Ramos (cell line): ENCODE data around the gene TIMM50.

Experiments
- in situ Hi-C: fragments of 300-500 bp; cut with MboI; formaldehyde crosslinking; loops from one replicate; pipeline ENCODE4 v1.14.3; 2022; ENCODE audit warnings: low sequenced_read_pairs; ENCODE audit not compliant: unreplicated experiment

TIMM50 gene

GRCh38 chr19:39518975-39519374 lies 38.3 kb downstream of the TIMM50 start:
- in situ Hi-C loops: no loop called here

- in situ Hi-C loops: no loop called here
Observed at GRCh38 chr19:39520541-39521484, 40.2 kb downstream of the TIMM50 start.

- in situ Hi-C loops: no loop called here
Observed at GRCh38 chr19:39524495-39524894, 43.9 kb downstream of the TIMM50 start.

GRCh38 chr19:39525205-39525604 lies 44.6 kb downstream of the TIMM50 start:
- in situ Hi-C loops: loop anchor here (25.0 kb wide), 1 partner anchor 313 kb away; the partner anchor contains the start of gene SYCN

- in situ Hi-C loops: loop anchor here (10.0 to 25.0 kb wide), 2 partner anchors 320 to 417 kb away; partner anchors contain the start of gene SYCN
Observed at GRCh38 chr19:39531834-39532232, 51.2 kb downstream of the TIMM50 start.

- in situ Hi-C loops: loop anchor here (10.0 to 25.0 kb wide), 2 partner anchors 320 to 418 kb away; partner anchors contain the start of gene SYCN
Observed at GRCh38 chr19:39532233-39533002, 51.8 kb downstream of the TIMM50 start, which contains the start of gene EID2B. TSS of gene EID2B (minus strand) at chr19:39532852. CDS start at chr19:39532802, 50 bp downstream.

GRCh38 chr19:39533003-39533512 lies 52.4 kb downstream of the TIMM50 start:
- in situ Hi-C loops: loop anchor here (10.0 to 25.0 kb wide), 2 partner anchors 321 to 418 kb away; partner anchors contain the start of gene SYCN

- in situ Hi-C loops: loop anchor here (10.0 to 25.0 kb wide), 2 partner anchors 321 to 419 kb away; partner anchors contain the start of gene SYCN
Observed at GRCh38 chr19:39533791-39534190, 53.2 kb downstream of the TIMM50 start.

- in situ Hi-C loops: loop anchor here (10.0 to 25.0 kb wide), 2 partner anchors 327 to 424 kb away; partner anchors contain the start of gene SYCN
Observed at GRCh38 chr19:39539165-39539517, 58.5 kb downstream of the TIMM50 start.

GRCh38 chr19:39539518-39540332 lies 59.1 kb downstream of the TIMM50 start, which contains the start of gene EID2:
TSS of gene EID2 (minus strand) at chr19:39540161. CDS start at chr19:39540079, 82 bp downstream.
- in situ Hi-C loops: loop anchor here (10.0 to 25.0 kb wide), 3 partner anchors 125 to 425 kb away; partner anchors contain the start of gene SYCN

- in situ Hi-C loops: loop anchor here (10.0 to 25.0 kb wide), 2 partner anchors 124 to 328 kb away; partner anchors contain the start of gene SYCN
Observed at GRCh38 chr19:39540333-39540673, 59.7 kb downstream of the TIMM50 start.
